Neuron (in vitro differentiated cells): ENCODE measurements around the gene LDLRAP1.
"Not testable (repeated sequence)": the region's sequence is repeated elsewhere in the genome, so short reads cannot be mapped to it uniquely, and the experiment has no call there.

Experiments
- H2AFZ ChIP-seq: one replicate; pipeline ENCODE4 v1.6.1; 2013; ENCODE audit warnings: low read depth, mild to moderate bottlenecking, inconsistent platforms, low read length, moderate library complexity
- H3K27me3 ChIP-seq: one replicate; pipeline ENCODE4 v1.6.1; 2013; ENCODE audit warnings: low read length; ENCODE audit not compliant: insufficient read depth
- H3K36me3 ChIP-seq: one replicate; pipeline ENCODE4 v1.6.1; 2013; ENCODE audit warnings: low read length; ENCODE audit not compliant: insufficient read depth
- H3K4me1 ChIP-seq: one replicate; pipeline ENCODE4 v1.6.1; 2013; ENCODE audit warnings: low read length; ENCODE audit not compliant: insufficient read depth
- H3K4me3 ChIP-seq: 2 replicates; pipeline ENCODE4 v1.5.1; 2013; ENCODE audit warnings: mild to moderate bottlenecking, low read length, moderate library complexity
- H3K9me3 ChIP-seq: one replicate; pipeline ENCODE4 v1.6.1; 2013; ENCODE audit warnings: low read length

Gene LDLRAP1

GRCh38 chr1:25573591-25573930 lies 30.2 kb downstream of the LDLRAP1 start:
- H3K4me1 ChIP-seq: peaks cover 23% of the 10 kb centered on the region
- H3K36me3 ChIP-seq: no peaks in the 10 kb centered on the region
- no peak overlapping the region for H2AFZ ChIP-seq
- H3K4me3 ChIP-seq: no peak overlapping the region
- H3K27me3 ChIP-seq: peaks cover 2% of the 10 kb centered on the region
- no peaks in the 10 kb centered on the region for H3K9me3 ChIP-seq

GRCh38 chr1:25573961-25574360 lies 30.6 kb downstream of the LDLRAP1 start:
- no peaks in the 10 kb centered on the region for H3K36me3 ChIP-seq
- H2AFZ ChIP-seq: no peak overlapping the region
- no peak overlapping the region for H3K4me3 ChIP-seq
- no peaks in the 10 kb centered on the region for H3K9me3 ChIP-seq
- peaks cover 2% of the 10 kb centered on the region for H3K27me3 ChIP-seq
- H3K4me1 ChIP-seq: peaks cover 19% of the 10 kb centered on the region

GRCh38 chr1:25575191-25575590 lies 31.8 kb downstream of the LDLRAP1 start:
- H3K4me1 ChIP-seq: peaks cover 7% of the 10 kb centered on the region
- H2AFZ ChIP-seq: no peak overlapping the region
- no peaks in the 10 kb centered on the region for H3K9me3 ChIP-seq
- no peaks in the 10 kb centered on the region for H3K36me3 ChIP-seq
- peaks cover 2% of the 10 kb centered on the region for H3K27me3 ChIP-seq
- no peak overlapping the region for H3K4me3 ChIP-seq

- peaks cover 2% of the 10 kb centered on the region for H3K27me3 ChIP-seq
- H3K4me3 ChIP-seq: no peak overlapping the region
- H3K9me3 ChIP-seq: no peaks in the 10 kb centered on the region
- no peaks in the 10 kb centered on the region for H3K36me3 ChIP-seq
- H2AFZ ChIP-seq: no peak overlapping the region
- H3K4me1 ChIP-seq: peaks cover 12% of the 10 kb centered on the region
Observed at GRCh38 chr1:25576459-25577133, 33.2 kb downstream of the LDLRAP1 start.

- Histone ChIP-seq H3K9me3 (no peaks in the 10 kb centered on the region), H2AFZ (no peak overlapping the region), H3K27me3 (peaks cover 2% of the 10 kb centered on the region), H3K4me1 (peaks cover 16% of the 10 kb centered on the region), H3K36me3 (no peaks in the 10 kb centered on the region), H3K4me3 (no peak overlapping the region)
Observed at GRCh38 chr1:25577134-25577920, 33.9 kb downstream of the LDLRAP1 start.

- no peaks in the 10 kb centered on the region for H3K27me3 ChIP-seq
- no peaks in the 10 kb centered on the region for H3K36me3 ChIP-seq
- peaks cover 10% of the 10 kb centered on the region for H3K4me1 ChIP-seq
- peaks cover 4% of the 10 kb centered on the region for H3K9me3 ChIP-seq
- no peak overlapping the region for H2AFZ ChIP-seq
- H3K4me3 ChIP-seq: no peak overlapping the region
Observed at GRCh38 chr1:25579292-25580252, 36.2 kb downstream of the LDLRAP1 start.

GRCh38 chr1:25580927-25581326 lies 37.5 kb downstream of the LDLRAP1 start:
- Histone ChIP-seq H2AFZ (no peak overlapping the region), H3K36me3 (no peaks in the 10 kb centered on the region), H3K27me3 (no peaks in the 10 kb centered on the region), H3K4me1 (peaks cover 10% of the 10 kb centered on the region), H3K9me3 (peaks cover 4% of the 10 kb centered on the region), H3K4me3 (no peak overlapping the region)

GRCh38 chr1:25581764-25582163 lies 38.4 kb downstream of the LDLRAP1 start:
- peaks cover 14% of the 10 kb centered on the region for H3K4me1 ChIP-seq
- H2AFZ ChIP-seq: no peak overlapping the region
- no peaks in the 10 kb centered on the region for H3K27me3 ChIP-seq
- H3K9me3 ChIP-seq: peaks cover 4% of the 10 kb centered on the region
- no peaks in the 10 kb centered on the region for H3K36me3 ChIP-seq
- H3K4me3 ChIP-seq: no peak overlapping the region

- H3K9me3 ChIP-seq: peaks cover 4% of the 10 kb centered on the region
- H3K27me3 ChIP-seq: no peaks in the 10 kb centered on the region
- H3K4me1 ChIP-seq: peaks cover 14% of the 10 kb centered on the region
- H3K36me3 ChIP-seq: no peaks in the 10 kb centered on the region
- no peak overlapping the region for H2AFZ ChIP-seq
- no peak overlapping the region for H3K4me3 ChIP-seq
Observed at GRCh38 chr1:25583519-25584370, 40.3 kb downstream of the LDLRAP1 start.

GRCh38 chr1:25586181-25586588 lies 42.8 kb downstream of the LDLRAP1 start:
- Histone ChIP-seq H3K9me3 (peaks cover 4% of the 10 kb centered on the region), H2AFZ (no peak overlapping the region), H3K4me3 (no peak overlapping the region), H3K4me1 (peaks cover 11% of the 10 kb centered on the region), H3K27me3 (no peaks in the 10 kb centered on the region), H3K36me3 (no peaks in the 10 kb centered on the region)

- peaks cover 4% of the 10 kb centered on the region for H3K4me1 ChIP-seq
Observed at GRCh38 chr1:25587290-25587689, 43.9 kb downstream of the LDLRAP1 start.

GRCh38 chr1:25588224-25588623 lies 44.8 kb downstream of the LDLRAP1 start:
- not testable (repeated sequence) for H3K36me3 ChIP-seq, H3K9me3 ChIP-seq, H3K4me3 ChIP-seq, H3K27me3 ChIP-seq, H2AFZ ChIP-seq, H3K4me1 ChIP-seq

More at GRCh38 chr1:25587290-25587689, 43.9 kb downstream of the LDLRAP1 start:
- Histone ChIP-seq H3K4me3 (no peak overlapping the region), H3K36me3 (no peaks in the 10 kb centered on the region), H3K27me3 (no peaks in the 10 kb centered on the region), H3K9me3 (peaks cover 4% of the 10 kb centered on the region), H2AFZ (no peak overlapping the region)
